Peyer's patch (tissue), 4 donors: ENCODE measurements around the gene AXIN1. TPM values are rescaled to one million over a fixed set of nuclear protein-coding genes. Genes with fewer than 3 reads are reported as not detected.

Experiments
- DNase-seq, 3 donors: peaks; one replicate each; pipeline ENCODE4 v3.0.0-alpha.2; 2017 to 2019
- H3K27ac ChIP-seq, 4 donors: fragments of 200-600 bp; sonication (generic); one replicate each; pipeline ENCODE4 v1.5.1; 2016 to 2019
- H3K27me3 ChIP-seq, 2 donors: fragments of 200-600 bp; sonication (generic); one replicate each; pipeline ENCODE4 v1.5.1; 2019
- H3K36me3 ChIP-seq, 3 donors: fragments of 200-600 bp; sonication (generic); one replicate each; pipeline ENCODE4 v1.5.1; 2016 to 2019
- H3K4me1 ChIP-seq, 4 donors: fragments of 200-600 bp; sonication (generic); one replicate each; pipeline ENCODE4 v1.5.1; 2016 to 2019
- H3K4me3 ChIP-seq, 4 donors: fragments of 200-600 bp; sonication (generic); 1 replicate in 3 of 4; 2 replicates in 1 of 4; pipeline ENCODE4 v1.5.1; 2016 to 2019; ENCODE audit warnings: mild to moderate bottlenecking in 1 of 4
- H3K9me3 ChIP-seq, 4 donors: fragments of 200-600 bp; sonication (generic); one replicate each; pipeline ENCODE4 v1.5.1; 2016 to 2019; ENCODE audit warnings: mild to moderate bottlenecking in 1 of 4
- POLR2A ChIP-seq, 2 donors: fragments of 450-650 bp; IDR thresholded peaks; one replicate each; pipeline ENCODE4 v1.5.1; 2017; ENCODE audit warnings: antibody characterized with exemption in 2 of 2, mild to moderate bottlenecking in 2 of 2, moderate library complexity in 2 of 2
- total RNA-seq, 4 donors: library from RNA; depleted of rRNA; stranded (reverse); fragments of >200 nt; gene quantifications; one replicate each; pipeline ENCODE4 v1.1.0, GENCODE V29; 2016
- TF ChIP-seq, protein P1 (sequence below), 6 experiments: fragments of 450-650 bp in 4 of 6; fragments of 200-600 bp in 2 of 6; sonication (generic) in 1 of 6; IDR thresholded peaks; one replicate each; pipeline ENCODE4 v1.5.1; 2017 to 2019; ENCODE audit warnings: antibody characterized with exemption in 6 of 6, mild to moderate bottlenecking in 3 of 6, moderate library complexity in 1 of 6

Gene AXIN1
- total RNA-seq, 4 donors from 2014 or later: 31.4 to 47.2 (median 37.3) TPM

DNA sequence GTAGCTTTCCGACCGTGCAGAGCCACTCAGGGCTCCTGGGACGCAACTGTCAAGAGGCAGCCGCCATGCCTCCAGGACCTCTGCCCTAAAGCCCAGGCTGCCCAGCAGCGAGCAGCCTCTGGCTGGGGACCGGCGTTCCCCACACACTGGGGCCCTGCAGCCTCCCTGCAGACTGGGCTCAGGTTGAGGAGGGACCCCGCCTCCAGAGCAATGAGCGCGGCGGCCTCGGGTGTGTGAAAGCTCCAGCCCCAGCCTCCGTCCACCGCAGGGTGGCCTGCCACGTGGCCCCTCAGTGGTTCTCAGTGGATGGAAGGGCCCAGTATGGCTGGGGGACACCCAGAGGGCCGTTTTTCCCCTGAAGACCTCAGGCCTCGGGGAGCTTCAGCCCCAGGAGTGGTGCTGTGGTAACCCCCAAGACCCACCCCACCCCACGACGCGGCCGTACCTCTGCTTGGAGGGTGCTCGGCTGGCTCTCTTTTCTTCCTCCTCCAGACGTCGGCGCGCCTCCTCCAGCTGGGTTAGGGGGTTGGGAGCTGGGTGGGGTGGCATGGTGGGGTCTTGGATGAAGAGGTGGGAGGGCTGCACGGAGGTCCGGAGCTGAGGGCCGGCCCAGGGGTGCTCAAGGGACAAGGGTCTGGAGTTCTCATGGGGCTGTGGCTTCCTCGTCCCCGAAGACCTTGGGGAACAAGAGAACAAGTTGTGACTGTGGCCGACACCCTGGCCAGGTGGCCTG is 59.3 kb downstream of the AXIN1 start:
- no peaks in the 10 kb centered on the region for H3K9me3 ChIP-seq
- no peaks in the 10 kb centered on the region for H3K4me1 ChIP-seq
- H3K4me3 ChIP-seq: no peak overlapping the region
- no peak overlapping the region for H3K27ac ChIP-seq
- TF ChIP-seq, protein P1, sequence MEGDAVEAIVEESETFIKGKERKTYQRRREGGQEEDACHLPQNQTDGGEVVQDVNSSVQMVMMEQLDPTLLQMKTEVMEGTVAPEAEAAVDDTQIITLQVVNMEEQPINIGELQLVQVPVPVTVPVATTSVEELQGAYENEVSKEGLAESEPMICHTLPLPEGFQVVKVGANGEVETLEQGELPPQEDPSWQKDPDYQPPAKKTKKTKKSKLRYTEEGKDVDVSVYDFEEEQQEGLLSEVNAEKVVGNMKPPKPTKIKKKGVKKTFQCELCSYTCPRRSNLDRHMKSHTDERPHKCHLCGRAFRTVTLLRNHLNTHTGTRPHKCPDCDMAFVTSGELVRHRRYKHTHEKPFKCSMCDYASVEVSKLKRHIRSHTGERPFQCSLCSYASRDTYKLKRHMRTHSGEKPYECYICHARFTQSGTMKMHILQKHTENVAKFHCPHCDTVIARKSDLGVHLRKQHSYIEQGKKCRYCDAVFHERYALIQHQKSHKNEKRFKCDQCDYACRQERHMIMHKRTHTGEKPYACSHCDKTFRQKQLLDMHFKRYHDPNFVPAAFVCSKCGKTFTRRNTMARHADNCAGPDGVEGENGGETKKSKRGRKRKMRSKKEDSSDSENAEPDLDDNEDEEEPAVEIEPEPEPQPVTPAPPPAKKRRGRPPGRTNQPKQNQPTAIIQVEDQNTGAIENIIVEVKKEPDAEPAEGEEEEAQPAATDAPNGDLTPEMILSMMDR (IDR thresholded peaks at IDR 0.05): no peak
- TF ChIP-seq POLR2A (IDR thresholded peaks at IDR 0.05): no peak
- peaks cover 0 to 78% (median 0%) of the 10 kb centered on the region in 3 donors for H3K36me3 ChIP-seq
- DNase-seq: no peak
- no peaks in the 10 kb centered on the region for H3K27me3 ChIP-seq

DNA sequence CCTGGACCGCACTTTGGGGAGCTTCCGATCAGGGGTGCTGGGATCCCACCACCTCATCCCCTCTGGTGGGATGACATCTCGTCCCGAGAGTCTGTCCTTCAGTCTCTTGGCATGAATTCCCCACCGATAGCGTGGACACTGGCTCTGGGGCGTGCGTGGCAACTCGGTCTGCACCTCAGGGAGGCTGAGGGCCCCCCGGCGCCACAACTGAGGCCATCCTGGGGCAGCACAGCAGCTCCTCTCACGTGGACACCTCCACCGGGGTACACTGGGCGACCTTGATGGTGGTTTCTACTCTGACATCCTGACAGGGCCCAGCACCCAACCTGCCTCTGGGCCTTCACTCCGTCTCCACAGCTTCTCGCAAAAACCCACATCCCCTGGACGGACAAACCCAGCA is 61.0 kb downstream of the AXIN1 start:
- Histone ChIP-seq H3K9me3 (no peaks in the 10 kb centered on the region), H3K4me1 (no peaks in the 10 kb centered on the region), H3K4me3 (no peak overlapping the region), H3K27ac (no peak overlapping the region), H3K27me3 (no peaks in the 10 kb centered on the region), H3K36me3 (peaks cover 0 to 70% (median 0%) of the 10 kb centered on the region in 3 donors)
- no peak for TF ChIP-seq POLR2A (IDR thresholded peaks at IDR 0.05)
- TF ChIP-seq, protein P1 (IDR thresholded peaks at IDR 0.05): no peak
- no peak for DNase-seq

DNA sequence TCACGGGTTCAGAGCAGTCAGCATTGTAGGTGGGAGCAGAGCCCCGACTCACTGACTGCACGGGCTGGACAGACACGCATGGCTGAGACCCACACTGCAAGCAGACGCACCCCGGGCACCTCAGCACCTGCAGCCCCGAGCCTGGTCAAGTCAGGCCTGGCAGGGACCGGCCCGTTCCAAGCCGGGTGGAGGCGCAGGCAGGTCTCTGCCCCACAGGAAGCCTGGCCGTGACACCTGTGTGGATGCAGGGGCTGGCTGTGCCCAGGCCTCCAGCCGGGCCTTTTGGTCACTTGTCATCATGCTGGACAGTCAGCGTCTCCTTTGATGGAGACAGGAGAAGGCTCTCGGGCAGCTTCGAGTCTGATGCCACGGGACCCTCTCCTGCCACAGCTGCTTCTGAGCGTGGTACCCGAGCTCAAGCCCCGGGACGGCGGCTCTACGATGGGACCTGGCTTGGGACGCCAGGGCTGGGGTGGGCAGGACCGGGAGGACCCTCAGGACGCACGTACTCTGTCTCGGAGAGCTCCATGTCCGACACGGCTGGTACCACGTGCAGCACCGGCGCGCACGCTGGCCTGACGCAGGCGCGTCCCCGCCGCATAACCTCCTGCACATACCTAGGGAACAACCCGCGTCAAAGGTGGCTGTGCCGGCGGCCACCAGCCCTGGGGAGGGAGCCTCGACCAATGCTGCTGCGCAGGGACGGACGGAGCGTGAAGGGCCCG is 61.7 kb downstream of the AXIN1 start:
- no peak for DNase-seq
- no peak overlapping the region for H3K4me3 ChIP-seq
- peaks cover 0 to 63% (median 0%) of the 10 kb centered on the region in 3 donors for H3K36me3 ChIP-seq
- H3K27me3 ChIP-seq: no peaks in the 10 kb centered on the region
- TF ChIP-seq POLR2A (IDR thresholded peaks at IDR 0.05): no peak
- TF ChIP-seq, protein P1 (IDR thresholded peaks at IDR 0.05): no peak
- H3K27ac ChIP-seq: no peak overlapping the region
- no peaks in the 10 kb centered on the region for H3K9me3 ChIP-seq
- no peaks in the 10 kb centered on the region for H3K4me1 ChIP-seq

DNA sequence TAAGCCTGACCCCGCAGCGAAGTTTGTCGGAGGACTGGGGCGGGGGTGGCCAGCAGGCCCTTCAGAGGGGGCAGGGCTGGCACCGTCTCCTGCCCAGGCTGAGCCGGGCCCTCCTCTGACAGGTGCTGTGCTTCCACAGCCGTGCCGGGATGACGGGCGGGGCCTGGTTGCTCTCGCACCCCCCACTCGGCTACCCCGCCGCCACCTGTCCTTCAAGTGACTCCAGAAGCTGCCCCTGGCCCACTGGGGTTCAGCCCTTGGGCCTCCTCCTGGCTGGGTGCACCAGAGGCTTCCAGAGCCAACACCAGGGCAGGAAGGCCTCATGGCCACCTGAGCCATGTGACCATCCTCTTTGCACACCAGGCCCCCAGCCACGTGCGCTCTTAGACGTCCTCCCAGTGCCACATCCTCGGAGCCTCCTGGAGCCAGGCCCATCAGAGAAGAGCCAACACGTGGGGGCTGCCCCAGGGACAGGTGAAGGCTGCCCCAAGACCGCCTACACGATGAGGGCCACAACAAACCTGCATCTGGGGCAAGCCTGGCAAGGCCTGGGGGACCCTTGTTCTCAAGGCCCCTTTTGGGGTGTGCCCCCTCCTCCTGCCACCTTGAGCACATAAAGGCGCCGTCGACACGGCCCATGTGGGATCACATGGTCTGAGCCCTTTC is 62.4 kb downstream of the AXIN1 start:
- TF ChIP-seq, protein P1 (IDR thresholded peaks at IDR 0.05): no peak
- TF ChIP-seq POLR2A (IDR thresholded peaks at IDR 0.05): no peak
- Histone ChIP-seq H3K36me3 (peaks cover 0 to 63% (median 0%) of the 10 kb centered on the region in 3 donors), H3K27me3 (no peaks in the 10 kb centered on the region), H3K9me3 (no peaks in the 10 kb centered on the region), H3K4me1 (no peaks in the 10 kb centered on the region), H3K4me3 (no peak overlapping the region), H3K27ac (no peak overlapping the region)
- no peak for DNase-seq

DNA sequence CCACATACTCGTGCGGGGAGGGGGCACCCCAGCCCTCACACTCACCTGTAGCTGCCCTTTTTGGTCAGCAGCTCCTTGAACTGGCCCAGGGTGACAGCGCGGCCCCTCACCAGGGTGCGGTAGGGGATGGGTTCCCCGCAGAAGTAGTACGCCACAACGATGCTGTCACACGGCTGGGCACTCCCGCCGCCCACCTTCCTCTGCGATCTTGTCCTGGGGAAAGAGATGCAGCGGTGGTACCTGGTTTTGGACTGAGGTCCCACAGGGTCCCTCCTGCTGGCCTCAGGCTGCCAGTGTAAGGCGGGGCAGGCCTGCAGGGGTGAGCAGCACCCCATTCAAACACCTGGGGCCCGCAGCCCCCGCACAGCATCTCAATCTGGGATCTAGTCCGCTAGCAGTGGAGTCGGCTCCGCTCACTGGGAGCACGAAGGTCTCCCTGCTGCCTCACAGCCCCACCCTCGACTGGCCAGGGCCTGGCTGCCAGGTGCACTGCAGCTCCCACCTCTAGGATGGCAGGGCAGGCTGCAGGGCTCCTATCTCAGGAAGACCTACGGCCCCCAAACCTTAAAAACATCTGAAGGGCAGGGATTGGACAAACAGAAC is 63.0 kb downstream of the AXIN1 start:
- no peak for DNase-seq
- Histone ChIP-seq H3K4me1 (no peaks in the 10 kb centered on the region), H3K36me3 (peaks cover 0 to 63% (median 0%) of the 10 kb centered on the region in 3 donors), H3K9me3 (no peaks in the 10 kb centered on the region), H3K27me3 (no peaks in the 10 kb centered on the region), H3K27ac (no peak overlapping the region), H3K4me3 (no peak overlapping the region)
- TF ChIP-seq POLR2A (IDR thresholded peaks at IDR 0.05): no peak
- TF ChIP-seq, protein P1 (IDR thresholded peaks at IDR 0.05): no peak
